Endodermal cell (in vitro differentiated cells): ENCODE results near the gene ERGIC1. TPM values are rescaled to one million over a fixed set of nuclear protein-coding genes. Genes with fewer than 3 reads are reported as not detected.

ENCODE experiments used
- DNase-seq: peaks from one replicate; pipeline ENCODE4 v3.0.0-alpha.2; 2017
- H3K27ac ChIP-seq: 2 replicates; pipeline ENCODE4 v1.5.1; 2013; ENCODE audit warnings: mild to moderate bottlenecking, low read depth, low read length, moderate library complexity
- H3K27me3 ChIP-seq: 2 replicates; pipeline ENCODE4 v1.6.1; 2013; ENCODE audit warnings: mild to moderate bottlenecking, low read length, moderate library complexity; ENCODE audit not compliant: insufficient read depth, control insufficient read depth, poor library complexity, severe bottlenecking
- H3K36me3 ChIP-seq: 2 replicates; pipeline ENCODE4 v1.7.0; 2013; ENCODE audit warnings: mild to moderate bottlenecking, low read length, moderate library complexity; ENCODE audit not compliant: control insufficient read depth, insufficient read depth
- H3K4me1 ChIP-seq: one replicate; pipeline ENCODE4 v1.7.0; 2013; ENCODE audit warnings: low read length; ENCODE audit not compliant: control insufficient read depth, insufficient read depth
- H3K4me3 ChIP-seq: 2 replicates; pipeline ENCODE4 v1.5.1; 2013; ENCODE audit warnings: mild to moderate bottlenecking, low read length, moderate library complexity
- H3K9ac ChIP-seq: 2 replicates; pipeline ENCODE4 v1.6.1; 2013; ENCODE audit warnings: mild to moderate bottlenecking, low read length, moderate library complexity; ENCODE audit not compliant: poor library complexity, severe bottlenecking; ENCODE audit errors: extremely low read depth
- H3K9me3 ChIP-seq: 2 replicates; pipeline ENCODE4 v1.6.1; 2013; ENCODE audit warnings: mild to moderate bottlenecking, low read length, moderate library complexity; ENCODE audit not compliant: control insufficient read depth
- H3K27ac Mint-ChIP-seq: 2 replicates; pipeline ENCODE4 v1.8.0; 2020; ENCODE audit warnings: mixed read lengths
- H3K27me3 Mint-ChIP-seq: 2 replicates; pipeline ENCODE4 v1.8.0; 2021; ENCODE audit warnings: mild to moderate bottlenecking, mixed read lengths; ENCODE audit not compliant: insufficient read depth
- H3K36me3 Mint-ChIP-seq: 2 replicates; pipeline ENCODE4 v1.8.0; 2020; ENCODE audit warnings: low read depth, mixed read lengths
- H3K4me1 Mint-ChIP-seq: 2 replicates; pipeline ENCODE4 v1.8.0; 2020; ENCODE audit warnings: mixed read lengths
- H3K4me3 Mint-ChIP-seq: 2 replicates; pipeline ENCODE4 v1.8.0; 2020; ENCODE audit warnings: mild to moderate bottlenecking, moderate library complexity, mixed read lengths
- H3K9me3 Mint-ChIP-seq: 2 replicates; pipeline ENCODE4 v1.8.0; 2020; ENCODE audit warnings: mild to moderate bottlenecking, mixed read lengths
- CTCF ChIP-seq: fragments of 200-600 bp; sonication (generic); conservative IDR thresholded peaks from 2 replicates; pipeline ENCODE4 v1.5.0; 2021; ENCODE audit warnings: antibody characterized with exemption, mild to moderate bottlenecking
- WGBS, 2 experiments: methylation state at CpG; one replicate each; pipeline versions ENCODE4 v1.1.5 to v1.1.7; 2013; ENCODE audit warnings: missing lambda C conversion rate in 2 of 2, mixed read lengths in 1 of 2; ENCODE audit not compliant: insufficient coverage in 1 of 2, insufficient read length in 1 of 2; 5-methylcytosine and 5-hydroxymethylcytosine counted together
- total RNA-seq, 2 donors: library from RNA; stranded (reverse); fragmentation: NEBNext Ultra II Directional in 1 of 2; extraction: Animal tissue kit (Norgen Biotek cat#: 25700) in 1 of 2; gene quantifications; 2 replicates in 1 of 2; 3 replicates in 1 of 2; pipeline ENCODE4 v1.2.1, GENCODE V29; 2021

ERGIC1 gene
- total RNA-seq, 2 donors from 2014 or later: 81.9 to 94.8 TPM

GRCh38 chr5:172838151-172838875 lies 4.3 kb downstream of the ERGIC1 start:
- TF ChIP-seq CTCF: no peak
- Mint-ChIP-seq H3K4me1 (peaks cover 24% of the 10 kb centered on the region), H3K9me3 (no peaks in the 10 kb centered on the region), H3K4me3 (no peak overlapping the region), H3K27me3 (no peaks in the 10 kb centered on the region), H3K27ac (no peak overlapping the region), H3K36me3 (peaks cover 13% of the 10 kb centered on the region)
- Histone ChIP-seq H3K9ac (no peak overlapping the region), H3K9me3 (no peaks in the 10 kb centered on the region), H3K36me3 (peaks cover 22% of the 10 kb centered on the region), H3K27me3 (no peaks in the 10 kb centered on the region), H3K4me1 (peaks cover 22% of the 10 kb centered on the region), H3K27ac (no peak overlapping the region), H3K4me3 (no peak overlapping the region)
- DNase-seq: no peak
- 82 to 94% methylated on average over 3 of the region's 3 CpGs for WGBS, 2 experiments

- H3K9me3 ChIP-seq: no peaks in the 10 kb centered on the region
- Mint-ChIP-seq H3K36me3 (peaks cover 18% of the 10 kb centered on the region), H3K4me3 (no peak overlapping the region), H3K4me1 (peaks cover 34% of the 10 kb centered on the region), H3K27me3 (no peaks in the 10 kb centered on the region), H3K9me3 (no peaks in the 10 kb centered on the region), H3K27ac (peak overlapping the region; percentile 35)
- no peak for DNase-seq
- H3K4me3 ChIP-seq: peak overlapping the region; percentile 50
- H3K9ac ChIP-seq: no peak overlapping the region
- no peaks in the 10 kb centered on the region for H3K27me3 ChIP-seq
- H3K4me1 ChIP-seq: peaks cover 28% of the 10 kb centered on the region
- 84 to 90% methylated on average over 11 to 13 of the region's 13 CpGs for WGBS, 2 experiments
- TF ChIP-seq CTCF: no peak
- H3K36me3 ChIP-seq: peaks cover 29% of the 10 kb centered on the region
- no peak overlapping the region for H3K27ac ChIP-seq
Observed at GRCh38 chr5:172839669-172840431, 5.8 kb downstream of the ERGIC1 start.

GRCh38 chr5:172840432-172841154 lies 6.5 kb downstream of the ERGIC1 start:
- Histone ChIP-seq H3K4me3 (no peak overlapping the region), H3K9ac (no peak overlapping the region), H3K9me3 (no peaks in the 10 kb centered on the region), H3K27me3 (no peaks in the 10 kb centered on the region), H3K36me3 (peaks cover 31% of the 10 kb centered on the region), H3K27ac (no peak overlapping the region), H3K4me1 (peaks cover 31% of the 10 kb centered on the region)
- H3K4me1 Mint-ChIP-seq: peaks cover 39% of the 10 kb centered on the region
- H3K4me3 Mint-ChIP-seq: no peak overlapping the region
- DNase-seq: no peak
- no peaks in the 10 kb centered on the region for H3K27me3 Mint-ChIP-seq
- peaks cover 18% of the 10 kb centered on the region for H3K36me3 Mint-ChIP-seq
- H3K27ac Mint-ChIP-seq: no peak overlapping the region
- WGBS, 2 experiments: 90 to 93% methylated on average over 7 to 12 of the region's 12 CpGs
- H3K9me3 Mint-ChIP-seq: no peaks in the 10 kb centered on the region
- TF ChIP-seq CTCF: no peak
